K562 (cell line): ENCODE data around the gene CREB3L2. TPM values are rescaled to one million over a fixed set of nuclear protein-coding genes. Genes with fewer than 3 reads are reported as not detected.
A peak's percentile ranks its signal among the peaks of the same experiment; 100 is the strongest.

Source experiments
- ATAC-seq: fragments of 200-7000 bp; cut with Tn5 transposase; 3 replicates; pipeline ENCODE4 v1.9.1; 2020; ENCODE audit warnings: moderate library complexity
- BruUV-seq: library from RNA; stranded (reverse); fragments of 400-500 nt; replicated peaks from 2 replicates; lab custom pipeline; 2021; lab: Mats Ljungman, UMichigan
- CTCF ChIA-PET: fragments of 300-600 bp; formaldehyde crosslinking; extraction: SDS; loops from one replicate; lab custom pipeline; 2021; ENCODE audit warnings: low intra/inter-chr PET ratio; lab: Yijun Ruan, JAX
- POLR2A ChIA-PET: fragments of 300-600, 350-650 bp; sonication (Branson Sonifier 250); formaldehyde crosslinking; extraction: SDS; loops from one replicate; lab custom pipeline; 2021; ENCODE audit warnings: antibody characterized with exemption, inconsistent platforms; lab: Yijun Ruan, JAX
- DNase-seq, 4 experiments: peaks; one replicate each; pipeline versions ENCODE4 v3.0.0 to v3.0.0-alpha.2; 2011 to 2018; ENCODE audit warnings: low spot score in 3 of 4, mixed read lengths in 3 of 4; ENCODE audit errors: extremely low read depth in 1 of 4
- FAIRE-seq: peaks from 2 replicates; lab custom pipeline; 2011; peaks lifted over from hg19 to GRCh38; lab: Jason Lieb, UNC
- H2AFZ ChIP-seq: 2 replicates; pipeline ENCODE4 v1.6.0; 2011; ENCODE audit warnings: low read depth, low read length, control low read depth, inconsistent platforms
- H3K27ac ChIP-seq: fragments of 200-600 bp; 3 replicates; pipeline ENCODE4 v1.8.0; 2011; ENCODE audit warnings: low read depth, mild to moderate bottlenecking, control low read depth, inconsistent platforms, low read length, moderate library complexity, mixed read lengths; ENCODE audit errors: extremely low read depth
- H3K27me3 ChIP-seq, 2 experiments: fragments of 300-600 bp in 1 of 2; 2 replicates in 1 of 2; 3 replicates in 1 of 2; pipeline versions ENCODE4 v1.6.0 to v1.8.0; 2011; ENCODE audit warnings: inconsistent platforms in 2 of 2, low read length in 2 of 2, mild to moderate bottlenecking in 1 of 2, mixed read lengths in 1 of 2, moderate library complexity in 1 of 2; ENCODE audit not compliant: control insufficient read depth in 2 of 2, insufficient read depth in 2 of 2
- H3K36me3 ChIP-seq: fragments of 300-600 bp; 3 replicates; pipeline ENCODE4 v1.8.0; 2011; ENCODE audit warnings: mild to moderate bottlenecking, low read length, inconsistent platforms; ENCODE audit not compliant: control insufficient read depth, insufficient read depth
- H3K4me1 ChIP-seq, 2 experiments: fragments of 200-600 bp in 1 of 2; replicated peaks in 1 of 2; 2 replicates in 1 of 2; 3 replicates in 1 of 2; pipeline versions ENCODE4 v1.5.1 to v1.8.0; 2011; ENCODE audit warnings: inconsistent platforms in 2 of 2, low read length in 2 of 2, mild to moderate bottlenecking in 1 of 2, mixed read lengths in 1 of 2, moderate library complexity in 1 of 2; ENCODE audit not compliant: control insufficient read depth in 2 of 2, insufficient read depth in 2 of 2
- H3K4me2 ChIP-seq: 2 replicates; pipeline ENCODE4 v1.6.1; 2011; ENCODE audit warnings: low read length, control low read depth, inconsistent platforms, mixed read lengths; ENCODE audit not compliant: insufficient read depth
- H3K4me3 ChIP-seq: fragments of 200-600 bp; sonication (generic), shearing (Covaris generic); 2 replicates; pipeline ENCODE4 v1.5.1; 2016; ENCODE audit warnings: control low read depth, inconsistent platforms
- H3K79me2 ChIP-seq: fragments of 200-600 bp; 3 replicates; pipeline ENCODE4 v1.8.0; 2011; ENCODE audit warnings: low read length, inconsistent platforms; ENCODE audit not compliant: control insufficient read depth, insufficient read depth
- H3K9ac ChIP-seq, 2 experiments: 2 replicates each; pipeline versions ENCODE4 v1.6.0 to v1.6.1; 2011; ENCODE audit warnings: low read depth in 2 of 2, low read length in 2 of 2, control low read depth in 1 of 2, inconsistent platforms in 1 of 2, mild to moderate bottlenecking in 1 of 2, mixed read lengths in 1 of 2; ENCODE audit not compliant: insufficient read depth in 1 of 2
- H3K9me1 ChIP-seq: one replicate; pipeline ENCODE4 v1.6.0; 2011; ENCODE audit warnings: inconsistent platforms, mild to moderate bottlenecking, low read length, moderate library complexity; ENCODE audit not compliant: control insufficient read depth, insufficient read depth
- H3K9me3 ChIP-seq: replicated peaks from 2 replicates; pipeline ENCODE4 v1.5.1; 2011; ENCODE audit warnings: low read depth, low read length, inconsistent platforms; ENCODE audit not compliant: control insufficient read depth, insufficient read depth
- H4K20me1 ChIP-seq: replicated peaks from 2 replicates; pipeline ENCODE4 v1.6.1; 2011; ENCODE audit warnings: low read length, inconsistent platforms, mixed read lengths; ENCODE audit not compliant: control insufficient read depth, insufficient read depth
- CBX3 ChIP-seq, 2 experiments: IDR thresholded peaks; 1 replicate in 1 of 2; 2 replicates in 1 of 2; pipeline ENCODE4 v1.6.1; 2012; ENCODE audit warnings: inconsistent platforms in 2 of 2, low read length in 2 of 2, borderline replicate concordance in 1 of 2, control low read depth in 1 of 2
- FOXP1 ChIP-seq: sonication (generic); formaldehyde crosslinking; IDR thresholded peaks from 2 replicates; pipeline ENCODE4 v1.8.0; 2022; ENCODE audit warnings: mild to moderate bottlenecking, missing genetic modification reagents
- POLR2G ChIP-seq: fragments of 200-400 bp; formaldehyde crosslinking; IDR thresholded peaks from 2 replicates; pipeline ENCODE4 v1.6.1; 2017; ENCODE audit warnings: low read depth, mild to moderate bottlenecking, antibody characterized with exemption, low read length, moderate library complexity
- PRPF4 ChIP-seq: fragments of 200-400 bp; formaldehyde crosslinking; IDR thresholded peaks from one replicate; pipeline ENCODE4 v1.6.1; 2017; ENCODE audit warnings: low read length, low read depth, mild to moderate bottlenecking; ENCODE audit not compliant: insufficient read depth, poor library complexity, severe bottlenecking
- RHOXF2B ChIP-seq: fragments of 250-450 bp; sonication (Bioruptor Pico); conservative IDR thresholded peaks from 2 replicates; pipeline ENCODE4 v1.5.1; 2021
- THAP12 ChIP-seq: fragments of 250-450 bp; sonication (Bioruptor Pico); IDR thresholded peaks from 2 replicates; pipeline ENCODE4 v1.9.0; 2021; ENCODE audit warnings: mild to moderate bottlenecking, inconsistent platforms
- ZBTB7A ChIP-seq: IDR thresholded peaks from 2 replicates; pipeline ENCODE4 v1.6.1; 2011; ENCODE audit warnings: low read depth, mild to moderate bottlenecking, low read length, moderate library complexity, borderline replicate concordance; ENCODE audit not compliant: control insufficient read depth
- ZNF121 ChIP-seq: sonication (generic); formaldehyde crosslinking; conservative IDR thresholded peaks from 2 replicates; pipeline ENCODE4 v1.8.0; 2022; ENCODE audit warnings: missing genetic modification reagents
- WGBS: fragments of 100-300 bp; shearing (Covaris generic); methylation state at CpG from one replicate; pipeline ENCODE4 v1.1.6; 2016; ENCODE audit warnings: low coverage, mixed read lengths; ENCODE audit not compliant: insufficient coverage; ENCODE audit errors: missing lambda C conversion rate; 5-methylcytosine and 5-hydroxymethylcytosine counted together
- in situ Hi-C: fragments of 300-500 bp; cut with MboI; formaldehyde crosslinking; loops from 4 replicates; pipeline ENCODE4 v1.15.0; 2018; ENCODE audit warnings: inconsistent platforms, mixed read lengths
- intact Hi-C: fragments of 100-400 bp; cut with micrococcal nuclease; formaldehyde crosslinking; loops from 2 replicates; pipeline ENCODE4 v1.14.2; 2022
- polyA plus RNA-seq, 8 experiments: library from polyadenylated mRNA; depleted of rRNA in 4 of 8; stranded (reverse) in 5 of 8; unstranded in 3 of 8; fragments of >200 nt; fragmentation: Nextera tagmentation in 2 of 8; fragmentation: Illumina TruSeq in 1 of 8; extraction: Ambion mirVana in 2 of 8; extraction: Trizol in 1 of 8; gene quantifications; 2 replicates each; pipeline versions ENCODE4 v1.2.1 to v1.2.3, GENCODE V29; 2011 to 2014; ENCODE audit warnings: inconsistent platforms in 1 of 8, missing spikeins in 1 of 8
- total RNA-seq, 7 experiments: library from RNA; depleted of rRNA in 6 of 7; stranded (reverse); fragments of >200 nt in 6 of 7; fragmentation: Illumina TruSeq in 2 of 7; extraction: Trizol in 2 of 7; gene quantifications; 2 replicates each; pipeline versions ENCODE4 v1.2.1 to v1.2.3, GENCODE V29; 2011 to 2021; ENCODE audit warnings: low replicate concordance in 1 of 7
- TF ChIP-seq, protein P1 (sequence below), 2 experiments: fragments of 450-650 bp; IDR thresholded peaks; 2 replicates each; pipeline ENCODE4 v1.6.1; 2018; ENCODE audit warnings: mild to moderate bottlenecking in 2 of 2, low read depth in 1 of 2; ENCODE audit not compliant: partially characterized antibody in 2 of 2

CREB3L2 gene
- total and polyA plus RNA-seq, 9 of the 15 experiments (the other 6 are each of a cell fraction or from before 2014, with no cell fraction given), result 7.1 to 45.6 (median 15.8) TPM

- TF ChIP-seq PRPF4 (no peak), ZBTB7A (no peak)
These were observed 7.7 kb downstream of the CREB3L2 start (continued) for GRCh38 chr7:137994216-137994615.

- intact Hi-C loops, result no loop called here
- peak overlapping the region; percentile 69; the same call in 1 of the 2 replicates for H3K4me2 ChIP-seq
- H3K27ac ChIP-seq, result peak overlapping the region; percentile 77
- no peak for DNase-seq
- peak overlapping the region in 1 of 2 experiments; percentile 50; a peak in 2 of 4 replicates for H3K9ac ChIP-seq
- no peak overlapping the region for H3K4me3 ChIP-seq
- no peak for ATAC-seq
- peaks cover 12% of the 10 kb centered on the region for H3K36me3 ChIP-seq
- H3K9me1 ChIP-seq, result peaks cover 3% of the 10 kb centered on the region
- TF ChIP-seq POLR2G (no peak), FOXP1 (CRISPR knock-in tag) (no peak), THAP12 (CRISPR knock-in tag) (no peak), RHOXF2B (CRISPR knock-in tag) (no peak), CBX3 (IDR thresholded peaks at IDR 0.05; ENCODE audit: borderline replicate concordance in 1 of 2, low read length in 2 of 2) (0 out of 3 replicates have a peak, but pooled peaks of 1 of the 2 experiments have one; percentile 14), ZNF121 (CRISPR knock-in tag) (peak; percentile 66)
- TF ChIP-seq, protein P1, sequence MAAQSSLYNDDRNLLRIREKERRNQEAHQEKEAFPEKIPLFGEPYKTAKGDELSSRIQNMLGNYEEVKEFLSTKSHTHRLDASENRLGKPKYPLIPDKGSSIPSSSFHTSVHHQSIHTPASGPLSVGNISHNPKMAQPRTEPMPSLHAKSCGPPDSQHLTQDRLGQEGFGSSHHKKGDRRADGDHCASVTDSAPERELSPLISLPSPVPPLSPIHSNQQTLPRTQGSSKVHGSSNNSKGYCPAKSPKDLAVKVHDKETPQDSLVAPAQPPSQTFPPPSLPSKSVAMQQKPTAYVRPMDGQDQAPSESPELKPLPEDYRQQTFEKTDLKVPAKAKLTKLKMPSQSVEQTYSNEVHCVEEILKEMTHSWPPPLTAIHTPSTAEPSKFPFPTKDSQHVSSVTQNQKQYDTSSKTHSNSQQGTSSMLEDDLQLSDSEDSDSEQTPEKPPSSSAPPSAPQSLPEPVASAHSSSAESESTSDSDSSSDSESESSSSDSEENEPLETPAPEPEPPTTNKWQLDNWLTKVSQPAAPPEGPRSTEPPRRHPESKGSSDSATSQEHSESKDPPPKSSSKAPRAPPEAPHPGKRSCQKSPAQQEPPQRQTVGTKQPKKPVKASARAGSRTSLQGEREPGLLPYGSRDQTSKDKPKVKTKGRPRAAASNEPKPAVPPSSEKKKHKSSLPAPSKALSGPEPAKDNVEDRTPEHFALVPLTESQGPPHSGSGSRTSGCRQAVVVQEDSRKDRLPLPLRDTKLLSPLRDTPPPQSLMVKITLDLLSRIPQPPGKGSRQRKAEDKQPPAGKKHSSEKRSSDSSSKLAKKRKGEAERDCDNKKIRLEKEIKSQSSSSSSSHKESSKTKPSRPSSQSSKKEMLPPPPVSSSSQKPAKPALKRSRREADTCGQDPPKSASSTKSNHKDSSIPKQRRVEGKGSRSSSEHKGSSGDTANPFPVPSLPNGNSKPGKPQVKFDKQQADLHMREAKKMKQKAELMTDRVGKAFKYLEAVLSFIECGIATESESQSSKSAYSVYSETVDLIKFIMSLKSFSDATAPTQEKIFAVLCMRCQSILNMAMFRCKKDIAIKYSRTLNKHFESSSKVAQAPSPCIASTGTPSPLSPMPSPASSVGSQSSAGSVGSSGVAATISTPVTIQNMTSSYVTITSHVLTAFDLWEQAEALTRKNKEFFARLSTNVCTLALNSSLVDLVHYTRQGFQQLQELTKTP (IDR thresholded peaks at IDR 0.05; ENCODE audit: low read depth in 1 of 2, partially characterized antibody in 2 of 2), result no peak
- ChIA-PET POLR2A (interaction anchor here (1.2 to 2.7 kb wide), 4 partner anchors 10 to 90 kb away, joined by 3 to 15 read pairs (median 8); no protein-coding TSS in a partner anchor), CTCF (no interaction called here)
- WGBS, result 84% methylated on average over 6 of the region's 6 CpGs
- peaks cover 4% of the 10 kb centered on the region; the same call in 1 of the 2 replicates for H4K20me1 ChIP-seq
- peaks cover 94% of the 10 kb centered on the region for H3K79me2 ChIP-seq
- H3K9me3 ChIP-seq, result no peaks in the 10 kb centered on the region
- peaks cover 39 to 83% of the 10 kb centered on the region in 2 experiments for H3K4me1 ChIP-seq
- BruUV-seq, result no TSS peak
- H3K27me3 ChIP-seq, result no peaks in the 10 kb centered on the region
- no peak for FAIRE-seq
- in situ Hi-C loops, result no loop called here
- H2AFZ ChIP-seq, result no peak overlapping the region
These were observed 8.5 kb downstream of the CREB3L2 start for GRCh38 chr7:137993395-137993743.
